H4 (cell line): Measurements from ENCODE around the gene KRTAP20-1. TPM values are rescaled to one million over a fixed set of nuclear protein-coding genes. Genes with fewer than 3 reads are reported as not detected.

Experiments
- DNase-seq: peaks from one replicate; pipeline ENCODE4 v3.0.0-alpha.2; 2015; ENCODE audit warnings: low spot score
- total RNA-seq: library from RNA; depleted of rRNA; stranded (reverse); fragments of >200 nt; shearing (Covaris generic); gene quantifications from 2 replicates; pipeline ENCODE4 v1.2.3, GENCODE V29; 2014; rRNA removed

Gene KRTAP20-1, protein sequence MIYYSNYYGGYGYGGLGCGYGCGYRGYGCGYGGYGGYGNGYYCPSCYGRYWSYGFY
- not detected in 2 replicates for total RNA-seq

DNA sequence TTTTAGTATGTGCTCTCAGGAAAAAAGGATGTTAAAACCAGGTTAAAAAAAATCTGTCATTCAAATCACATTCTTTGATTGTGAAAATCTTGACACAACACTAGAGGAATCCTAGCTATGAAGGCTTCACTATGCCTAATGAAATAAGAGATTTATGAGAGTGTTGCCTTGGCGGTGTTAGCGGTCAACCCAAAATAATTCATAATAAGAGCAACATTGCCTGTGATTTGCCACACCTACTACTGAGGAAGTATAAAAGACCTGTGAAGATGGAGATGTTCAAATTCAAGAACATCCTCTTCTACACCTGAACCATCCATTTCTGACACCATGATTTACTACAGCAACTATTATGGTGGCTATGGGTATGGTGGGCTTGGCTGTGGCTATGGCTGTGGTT lies at the start of gene KRTAP20-1:
TSS of gene KRTAP20-1 (plus strand) at position 301 of the 400 bp plus-strand sequence. CDS start at position 331, 30 bp downstream.
- DNase-seq: no peak

DNA sequence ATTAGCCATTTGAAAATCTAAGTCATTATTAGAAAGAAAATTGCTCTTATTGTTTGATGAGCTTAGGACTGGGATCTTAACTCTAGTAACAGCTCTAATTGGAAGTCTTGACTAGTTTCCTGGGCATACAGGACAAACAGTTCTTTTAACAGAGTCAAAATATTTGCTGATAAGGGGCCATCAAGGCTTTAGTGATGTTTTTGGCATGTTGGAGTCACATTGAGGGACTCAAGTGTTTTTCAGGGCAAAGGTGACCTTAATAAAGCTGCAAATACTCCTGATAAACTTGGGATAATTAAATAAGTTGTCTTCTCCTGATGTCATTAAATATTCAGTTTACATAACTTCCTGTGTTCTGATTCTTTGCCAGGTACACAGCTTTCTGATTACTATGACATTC lies 48.6 kb upstream of the KRTAP20-1 start:
- DNase-seq: no peak

DNA sequence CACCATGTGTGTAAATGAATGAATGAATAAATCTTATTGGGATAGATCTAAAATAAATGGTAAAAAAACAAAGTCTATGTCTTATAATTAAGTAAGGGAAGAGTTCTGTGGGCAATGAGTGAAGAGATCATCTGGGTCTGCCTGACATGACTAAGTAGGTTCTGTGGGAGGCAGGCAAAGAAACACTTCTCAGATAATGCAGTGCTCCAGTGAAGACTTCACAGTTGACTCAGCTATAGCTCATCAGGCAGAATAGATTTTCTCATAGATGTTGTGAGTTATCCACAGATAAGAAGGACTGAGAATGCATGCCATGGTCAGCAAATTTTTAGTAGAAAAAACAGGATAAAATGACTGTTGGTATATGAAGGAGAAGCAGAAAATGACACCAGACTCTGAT lies 38.5 kb upstream of the KRTAP20-1 start:
- no peak for DNase-seq

DNA sequence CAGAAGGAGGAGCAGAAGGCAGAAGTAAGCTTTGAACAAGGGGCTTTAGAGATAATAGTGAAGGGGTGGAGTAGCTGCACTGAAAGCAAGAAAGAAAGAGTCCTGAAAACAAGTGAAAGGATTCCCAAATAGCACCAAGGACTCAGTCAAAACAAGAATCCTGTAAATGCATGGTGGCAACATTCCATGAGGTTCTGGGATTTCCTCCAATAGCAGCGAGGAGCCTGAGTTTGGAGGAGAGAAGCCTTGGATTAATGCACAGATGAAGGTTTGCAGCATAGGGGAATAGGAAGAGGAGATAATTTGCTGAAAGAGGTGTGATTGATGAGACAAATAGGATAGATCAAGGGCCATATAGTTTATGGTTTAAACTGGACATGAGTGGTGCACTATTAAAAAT lies 36.9 kb upstream of the KRTAP20-1 start:
- no peak for DNase-seq

DNA sequence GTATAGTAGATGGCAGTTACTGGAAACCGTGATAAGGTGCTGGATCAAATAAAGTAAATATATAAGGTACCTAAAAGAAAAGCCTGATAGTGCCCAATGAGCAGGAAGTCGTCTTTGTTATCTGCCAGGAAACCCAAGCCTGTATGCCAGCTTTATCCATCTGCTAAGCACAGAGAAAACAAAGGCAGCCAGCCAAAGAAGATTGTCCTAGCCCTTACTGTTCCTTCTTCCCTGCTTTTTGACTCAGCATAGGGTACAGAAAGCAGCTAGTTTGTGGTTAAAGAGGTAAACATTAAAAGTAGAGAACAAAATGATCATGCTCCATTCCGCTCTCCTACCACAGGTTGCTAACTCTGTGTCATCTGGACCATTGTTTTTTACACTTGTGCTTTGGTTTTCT lies 36.1 kb upstream of the KRTAP20-1 start:
- peak; percentile 7 for DNase-seq

DNA sequence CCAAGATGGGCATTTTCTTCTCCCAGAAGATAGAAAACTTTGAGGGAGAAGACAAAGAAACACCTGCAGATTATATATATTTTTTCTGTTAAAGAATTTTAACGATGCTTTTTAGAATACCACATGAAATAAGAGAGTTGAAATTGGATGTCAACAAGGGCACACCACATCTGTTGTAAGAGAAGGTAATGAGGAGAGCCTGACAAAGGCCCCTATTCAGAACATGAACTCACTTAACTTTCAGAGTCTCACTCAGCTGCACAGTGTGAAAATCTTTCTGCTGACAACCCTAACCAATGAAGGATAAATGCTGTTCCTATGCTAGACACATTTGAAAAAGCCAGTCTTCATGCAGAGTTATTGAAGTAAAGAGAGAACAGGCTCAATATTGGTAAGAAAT lies 33.4 kb upstream of the KRTAP20-1 start:
- no peak for DNase-seq

DNA sequence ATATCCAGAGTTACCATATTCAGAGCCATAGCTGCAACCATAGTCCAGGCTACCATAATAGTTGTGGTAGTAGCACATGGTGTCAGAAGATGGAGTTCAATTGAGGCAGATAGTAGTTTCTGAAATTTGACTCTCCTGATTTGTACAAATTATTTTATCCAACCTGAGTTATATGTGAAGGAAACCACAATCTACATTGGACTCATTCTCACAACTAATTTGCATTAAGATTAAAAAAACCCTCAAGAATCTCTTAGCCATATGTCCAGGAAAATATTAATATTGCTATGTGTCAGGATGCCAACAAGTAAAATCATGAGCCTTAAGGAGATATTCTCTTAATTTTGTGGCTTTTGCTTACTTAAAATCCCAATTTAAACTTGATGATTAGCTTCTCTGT lies 25.9 kb upstream of the KRTAP20-1 start, which contains the start of gene KRTAP22-2:
TSS of gene KRTAP22-2 (minus strand) at position 101 of the 400 bp plus-strand sequence.
- DNase-seq: no peak

DNA sequence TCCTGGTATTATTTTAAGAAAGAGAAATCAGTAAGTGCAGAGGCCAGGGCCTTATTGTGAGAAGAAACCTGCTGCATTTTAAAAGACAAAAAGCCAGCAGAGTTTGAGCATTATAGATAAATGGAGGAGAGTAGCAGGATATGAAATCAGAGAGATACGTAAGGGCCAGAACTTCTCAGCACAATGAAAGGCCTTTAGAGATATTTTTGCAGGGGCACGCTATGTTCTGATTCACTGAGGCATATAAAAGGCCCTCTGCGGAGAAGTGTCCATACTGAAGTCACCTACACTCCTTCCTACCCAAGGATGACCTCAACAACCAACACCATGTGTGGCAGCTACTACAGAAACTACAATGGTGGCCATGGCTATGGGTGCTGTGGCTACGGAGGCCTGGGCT lies 24.1 kb upstream of the KRTAP20-1 start, which contains the start of gene KRTAP6-3:
TSS of gene KRTAP6-3 (plus strand) at position 301 of the 400 bp plus-strand sequence. CDS start at position 307, 6 bp downstream.
- DNase-seq: no peak

DNA sequence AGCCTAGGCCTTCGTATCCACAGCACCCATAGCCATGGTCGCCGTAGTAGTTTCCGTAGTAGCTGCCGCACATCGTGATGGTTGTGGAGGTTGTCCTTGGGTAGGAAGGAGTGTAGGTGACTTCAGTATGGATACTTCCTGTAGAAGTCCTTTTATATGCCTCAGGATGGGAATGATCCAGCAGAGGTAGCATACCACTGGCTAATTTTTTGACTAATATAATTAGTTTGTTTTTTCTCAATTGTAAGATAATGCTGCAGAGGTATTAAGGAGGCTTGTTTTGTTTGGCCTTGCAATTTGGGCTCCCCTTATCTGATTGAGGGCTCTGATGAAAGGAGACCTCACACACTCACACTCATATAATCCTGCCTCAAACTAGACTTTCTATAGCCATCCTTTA lies 17.4 kb upstream of the KRTAP20-1 start, which contains the start of gene KRTAP6-2:
TSS of gene KRTAP6-2 (minus strand) at position 101 of the 400 bp plus-strand sequence. CDS start at position 73, 28 bp downstream.
- no peak for DNase-seq

DNA sequence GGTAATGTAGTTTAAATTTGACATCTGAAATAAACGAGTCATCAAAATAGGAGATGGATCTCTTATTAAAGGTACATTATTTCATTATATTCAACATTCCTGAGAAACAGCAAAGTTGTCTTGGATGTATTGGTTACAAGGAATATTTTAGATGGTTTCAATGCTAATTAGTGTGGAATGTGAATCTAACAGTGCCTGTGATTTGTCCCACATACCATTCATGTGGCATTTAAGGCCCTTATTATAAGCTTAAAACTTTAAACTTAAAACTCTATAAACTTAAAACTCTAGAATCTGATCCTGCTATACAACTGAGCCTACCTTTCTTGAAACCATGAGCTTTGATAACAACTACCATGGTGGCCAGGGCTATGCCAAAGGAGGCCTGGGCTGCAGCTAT lies 15.4 kb upstream of the KRTAP20-1 start, which contains the start of gene KRTAP22-1:
TSS of gene KRTAP22-1 (plus strand) at position 301 of the 400 bp plus-strand sequence.
- DNase-seq: no peak

DNA sequence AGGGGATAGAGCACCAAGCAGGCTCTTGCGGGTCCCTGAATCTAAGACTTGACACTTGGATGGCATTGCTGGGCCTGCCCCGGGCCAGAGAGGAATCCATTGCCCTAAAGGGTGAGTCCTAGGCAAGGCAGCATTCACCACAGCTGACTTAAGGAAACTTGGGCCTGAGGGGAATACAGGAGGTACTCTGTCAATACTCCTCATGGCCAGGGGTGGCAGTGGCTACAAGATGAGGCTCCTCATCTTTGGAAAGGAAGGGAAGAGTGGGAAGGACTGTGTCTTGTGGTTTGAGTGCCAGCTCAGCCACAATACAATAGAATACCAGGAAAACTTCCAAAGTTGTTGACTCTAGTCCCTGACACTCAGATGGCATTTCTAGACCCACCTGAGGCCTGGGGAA lies 10.3 kb upstream of the KRTAP20-1 start:
- peak; percentile 22 for DNase-seq

DNA sequence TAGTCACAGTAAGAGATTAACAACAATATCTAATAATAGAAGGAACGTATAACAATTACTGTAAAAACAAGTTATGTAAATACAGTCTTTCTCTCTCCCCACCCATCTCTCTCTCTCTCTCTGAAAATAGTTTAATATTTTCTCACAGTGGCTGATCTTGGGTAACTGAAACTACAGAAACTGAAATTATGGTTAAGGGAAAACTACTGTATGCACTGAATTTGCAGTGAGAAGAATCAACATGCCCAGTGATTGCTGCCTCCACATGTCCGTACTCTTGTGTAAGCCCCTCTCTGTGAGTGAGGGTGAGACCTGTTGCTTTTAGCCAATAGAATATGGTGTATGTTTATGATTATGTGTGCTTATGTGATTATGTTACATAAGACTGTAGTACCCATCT lies 4.1 kb upstream of the KRTAP20-1 start:
- DNase-seq: no peak

DNA sequence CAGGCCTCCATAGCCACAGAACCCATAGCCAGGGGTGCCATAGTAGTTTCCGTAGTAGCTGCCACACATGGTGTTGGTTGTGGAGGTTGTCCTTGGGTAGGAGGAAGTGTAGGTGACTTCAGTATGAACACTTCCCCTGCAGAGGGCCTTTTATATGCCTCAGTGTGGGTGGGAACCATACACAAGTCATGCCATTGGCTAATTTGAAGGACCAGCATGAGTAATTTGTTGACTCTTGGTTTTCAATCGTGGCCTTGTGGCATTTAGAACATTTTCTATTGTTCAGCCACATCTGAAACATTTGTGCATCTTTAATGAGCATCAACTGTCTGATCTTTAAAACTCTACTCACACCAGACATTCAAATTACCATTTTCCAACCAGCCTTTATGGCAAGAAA lies 2.4 kb upstream of the KRTAP20-1 start, which contains the start of gene KRTAP6-1:
TSS of gene KRTAP6-1 (minus strand) at position 95 of the 400 bp plus-strand sequence. CDS start at position 69, 26 bp downstream.
- DNase-seq: no peak

DNA sequence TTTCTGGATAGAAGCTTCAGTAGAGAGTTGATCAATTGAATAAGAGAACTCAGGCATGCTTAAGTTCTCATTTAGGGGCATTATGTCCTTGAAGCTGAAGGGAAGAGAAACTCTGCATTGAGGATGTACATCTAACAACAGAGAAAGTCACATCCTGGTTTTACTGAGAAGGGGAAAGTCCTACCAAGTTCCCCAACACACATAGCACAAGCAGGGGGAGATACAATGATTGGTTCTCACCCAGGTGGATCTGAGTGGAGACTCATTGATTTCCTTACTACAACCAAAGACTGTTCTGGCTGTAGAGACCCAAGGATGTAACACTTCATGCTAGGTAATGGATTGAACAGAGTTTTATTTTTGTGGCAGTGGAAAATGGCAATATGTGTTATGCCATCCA lies 1.0 kb upstream of the KRTAP20-1 start:
- DNase-seq: no peak

DNA sequence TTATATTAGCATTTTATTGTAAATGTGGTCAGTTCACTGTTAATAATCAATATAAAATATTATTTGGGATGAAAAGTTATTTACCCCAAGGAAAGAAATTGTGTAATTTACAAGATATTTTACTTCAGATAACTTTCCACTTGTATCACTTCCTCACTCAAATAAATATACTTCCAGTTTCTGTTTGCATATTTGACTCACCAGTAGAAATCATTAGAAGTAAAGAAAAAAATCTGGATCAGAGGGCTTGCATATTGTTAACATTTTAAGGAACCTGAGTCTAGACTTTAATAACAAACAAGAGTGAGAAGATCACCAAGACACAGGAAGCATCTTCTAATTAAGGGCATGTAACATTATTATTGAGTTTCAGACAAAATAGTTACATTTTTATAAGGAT lies 3.9 kb downstream of the KRTAP20-1 start:
- DNase-seq: no peak

DNA sequence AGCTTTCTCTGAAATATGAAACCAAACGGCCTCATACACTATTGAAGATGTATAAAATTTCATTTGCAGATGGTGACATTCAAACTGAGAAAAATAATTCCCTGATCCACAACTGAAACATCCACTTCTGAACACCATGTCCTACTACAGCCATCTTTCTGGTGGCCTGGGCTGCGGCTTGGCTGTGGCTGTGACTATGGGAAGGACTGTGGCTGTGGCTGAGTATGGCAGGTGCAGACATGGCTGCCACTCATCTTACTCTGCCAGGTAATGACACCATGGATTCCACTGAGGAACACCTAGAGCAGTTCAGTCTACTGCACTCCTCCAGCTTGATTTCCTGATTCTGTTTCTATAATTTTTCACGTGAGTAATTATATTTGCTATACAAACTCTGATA lies 4.3 kb downstream of the KRTAP20-1 start, which contains the start of gene KRTAP20-4:
TSS of gene KRTAP20-4 (plus strand) at position 106 of the 400 bp plus-strand sequence.
- no peak for DNase-seq

DNA sequence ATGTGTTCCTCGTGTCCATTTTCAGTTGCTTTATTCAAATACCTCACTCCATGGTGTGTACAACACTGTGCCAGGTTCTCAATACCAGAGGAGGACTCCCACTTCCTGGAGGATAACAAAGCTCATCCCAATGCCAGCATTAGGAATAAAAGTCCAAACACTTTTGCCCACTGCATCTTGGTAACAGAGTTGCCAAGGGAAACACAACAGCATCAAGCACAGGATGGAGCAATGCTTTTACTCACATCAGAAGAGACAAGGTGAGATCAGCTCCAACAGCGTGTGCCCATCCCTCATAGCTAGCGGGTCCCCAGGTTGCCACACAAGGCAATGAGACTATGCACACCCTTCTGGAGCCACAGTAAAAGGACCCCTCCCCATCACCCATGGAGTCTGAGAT lies 7.1 kb downstream of the KRTAP20-1 start:
- no peak for DNase-seq

DNA sequence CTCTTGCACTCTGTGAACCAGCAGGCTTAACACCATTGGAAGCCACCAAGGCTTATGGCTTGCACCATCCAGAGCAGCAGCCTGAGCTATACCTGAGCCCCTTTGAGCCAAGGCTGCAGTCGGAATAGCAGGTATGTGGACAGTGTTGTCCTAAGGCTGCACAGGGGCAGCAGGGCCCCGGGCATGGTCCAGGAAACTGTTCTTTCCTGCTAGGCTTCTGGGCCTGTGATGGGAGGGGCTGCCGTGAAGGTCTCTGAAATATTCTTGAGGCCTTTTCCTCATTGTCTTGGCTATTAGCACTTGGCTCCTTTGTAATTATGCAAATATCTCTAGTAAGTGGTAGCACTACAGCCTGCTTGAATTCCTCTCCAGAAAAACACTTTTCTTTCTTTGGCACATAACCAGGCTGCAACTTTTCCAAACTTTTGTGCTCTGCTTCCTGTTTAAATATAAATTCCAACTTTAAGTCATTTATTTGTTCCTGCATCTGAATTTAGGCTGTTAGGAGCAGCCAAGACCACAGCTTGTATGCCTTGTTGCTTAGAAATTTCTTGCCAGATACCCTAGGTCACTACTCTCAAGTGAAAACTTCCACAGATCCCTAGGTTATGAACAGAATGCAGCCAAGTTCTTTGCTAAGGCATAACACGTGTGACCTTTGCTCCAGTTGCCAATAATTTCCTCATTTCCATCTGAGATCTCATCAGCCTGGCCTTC lies 9.4 kb downstream of the KRTAP20-1 start:
- DNase-seq: no peak

DNA sequence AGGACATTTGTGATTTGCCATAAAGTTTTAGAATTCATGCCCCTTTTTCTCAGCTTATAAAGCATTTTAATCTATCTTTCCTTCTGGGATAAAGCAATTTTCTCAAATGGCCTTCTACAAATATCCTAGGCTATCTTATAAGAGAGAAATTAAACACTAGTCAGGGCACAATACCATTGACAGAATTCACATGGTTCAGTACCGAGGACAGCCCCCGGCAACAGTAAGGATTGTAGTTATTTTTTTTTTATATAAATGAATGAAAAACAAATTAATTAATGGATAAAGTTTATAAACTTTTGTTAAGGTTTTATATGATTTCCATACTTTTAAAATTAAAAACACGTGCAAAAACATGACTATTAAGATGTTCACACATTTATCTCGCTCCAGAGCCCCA lies 11.9 kb downstream of the KRTAP20-1 start:
- DNase-seq: no peak

DNA sequence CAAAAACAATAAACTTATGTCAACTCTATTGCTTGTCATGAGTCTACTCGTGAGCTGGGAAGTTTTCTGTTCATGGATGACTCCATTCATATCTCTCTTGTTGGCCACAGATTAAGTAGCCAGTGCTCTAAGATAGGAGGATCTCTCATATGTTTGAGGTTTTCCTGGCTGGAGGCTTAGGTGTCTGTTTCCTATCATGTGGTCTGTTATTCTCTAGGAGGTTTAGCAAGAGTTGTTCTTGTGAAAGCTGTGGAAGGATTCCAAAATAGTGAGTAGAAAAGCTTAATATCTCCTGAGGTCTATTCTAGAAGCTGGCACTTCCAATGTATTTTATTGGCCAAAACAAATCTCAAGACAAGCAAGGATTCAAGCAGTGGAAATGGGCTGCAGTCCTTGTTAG lies 13.0 kb downstream of the KRTAP20-1 start:
- no peak for DNase-seq

DNA sequence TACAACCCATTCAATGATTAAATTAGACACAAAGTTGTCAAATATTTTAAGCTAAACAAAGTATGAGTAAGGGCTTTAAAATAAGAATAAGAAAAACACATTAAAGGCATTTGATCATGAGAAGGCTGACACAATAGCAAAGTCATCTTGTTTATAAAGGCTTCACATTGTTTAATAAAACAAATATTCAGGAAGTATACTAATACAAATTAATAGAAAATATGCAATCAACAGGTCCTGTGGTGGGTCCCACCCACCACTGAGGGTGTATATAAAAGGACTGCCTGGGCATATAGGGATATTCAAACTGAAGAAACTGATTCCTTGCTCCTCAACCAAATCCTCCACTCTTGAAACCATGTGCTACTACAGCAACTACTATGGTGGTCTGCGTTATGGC lies 18.7 kb downstream of the KRTAP20-1 start, which contains the start of gene KRTAP20-2:
TSS of gene KRTAP20-2 (plus strand) at position 301 of the 400 bp plus-strand sequence. CDS start at position 359, 58 bp downstream.
- DNase-seq: no peak

DNA sequence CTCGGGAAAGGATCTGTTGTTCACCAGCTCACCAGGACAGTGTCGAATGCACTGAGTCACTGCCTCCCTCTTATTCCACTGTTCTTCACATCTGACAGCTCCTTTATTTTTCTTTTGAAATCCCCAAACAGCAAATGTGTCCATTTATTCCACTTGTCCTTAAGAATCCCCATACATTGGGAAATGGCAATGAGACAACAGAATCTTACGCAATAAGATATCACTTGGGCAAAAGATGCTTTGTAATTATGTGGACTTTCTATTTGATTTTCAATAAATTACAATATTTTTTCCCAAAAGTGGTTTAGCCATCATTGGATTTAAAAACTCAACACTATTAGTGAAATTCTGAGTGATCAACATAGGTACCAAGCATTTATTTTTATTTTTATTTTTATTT lies 22.5 kb downstream of the KRTAP20-1 start:
- DNase-seq: no peak

DNA sequence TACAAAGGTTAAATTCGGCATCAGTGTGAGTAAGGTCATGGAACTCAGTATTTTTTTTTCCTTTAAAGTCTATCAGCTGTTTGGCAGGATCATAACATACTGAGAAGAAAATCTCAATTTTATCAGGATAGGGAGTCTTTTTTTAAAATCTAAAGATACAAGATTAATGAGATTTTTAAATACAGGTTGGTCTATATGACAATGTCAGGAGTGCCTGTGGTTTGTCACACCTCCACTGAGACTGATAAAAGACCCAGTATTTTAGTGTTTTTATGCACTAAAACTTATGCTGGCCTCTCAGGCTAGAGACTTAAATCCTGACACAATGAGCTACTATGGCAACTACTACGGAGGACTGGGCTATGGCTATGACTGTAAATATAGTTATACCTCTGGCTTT lies 26.3 kb downstream of the KRTAP20-1 start, which contains the start of gene KRTAP20-3:
TSS of gene KRTAP20-3 (plus strand) at position 301 of the 400 bp plus-strand sequence.
- DNase-seq: no peak
